ENCODE results near the gene KCNJ2. TPM values are rescaled to one million over a fixed set of nuclear protein-coding genes. Genes with fewer than 3 reads are reported as not detected.

Gene KCNJ2
- total RNA-seq, 1 experiment from 2014 or later = not detected

- no peaks in the 10 kb centered on the region for H3K9me2 ChIP-seq (ENCODE audit: insufficient read depth)
- ATAC-seq = no peak
- intact Hi-C loops (cut with micrococcal nuclease) = no loop called here
These were observed 38.9 kb downstream of the KCNJ2 start for GRCh38 chr17:70208080-70208794.

More at GRCh38 chr17:70208080-70208794, 38.9 kb downstream of the KCNJ2 start:
- ChIA-PET RAD21 (ENCODE audit: low non-redundant PET in 1 of 2, low total read pairs in 2 of 2, uncharacterized antibody in 2 of 2, unreplicated experiment in 2 of 2) (no interaction called here), CTCF (no interaction called here), POLR2A (no interaction called here)
- H4K20me1 ChIP-seq (ENCODE audit: insufficient read depth) = no peaks in the 10 kb centered on the region
- no peaks in the 10 kb centered on the region for H3K36me3 ChIP-seq (ENCODE audit: control insufficient read depth in 1 of 2, insufficient read depth in 2 of 2, low read length in 2 of 2)
- no peak overlapping the region for H3K4me3 ChIP-seq (replicated peaks in 1 of 2; ENCODE audit: low read depth in 1 of 2, low read length in 2 of 2)
- H3K79me2 ChIP-seq (ENCODE audit: insufficient read depth, low read length) = no peaks in the 10 kb centered on the region
- no peak overlapping the region for H3K27ac ChIP-seq (ENCODE audit: low read depth, low read length)
- peaks cover 0 to 9% of the 10 kb centered on the region in 2 experiments; a peak in 1 of 4 replicates for H3K9me3 ChIP-seq (ENCODE audit: control insufficient read depth in 1 of 2, insufficient read depth in 1 of 2, low read depth in 1 of 2, low read length in 2 of 2)
- no TSS peak for BruUV-seq (replicated peaks)
- no peak overlapping the region for H3K4me2 ChIP-seq (ENCODE audit: low read length)
- H3K27me3 ChIP-seq (ENCODE audit: insufficient read depth, low read length) = no peaks in the 10 kb centered on the region
- TF ChIP-seq TCF7L2 (IDR thresholded peaks at IDR 0.05; ENCODE audit: borderline replicate concordance, extremely low read depth, insufficient read depth, insufficient read length) (no peak), EZH2phosphoT487 (IDR thresholded peaks at IDR 0.05; ENCODE audit: borderline replicate concordance) (no peak), POLR2A (IDR thresholded peaks at IDR 0.05; ENCODE audit: borderline replicate concordance, extremely low read depth, insufficient read depth, insufficient read length) (no peak), ZNF274 (IDR thresholded peaks at IDR 0.05; ENCODE audit: low read depth, low read length) (no peak), ZFX (IDR thresholded peaks at IDR 0.05) (no peak), SIN3A (IDR thresholded peaks at IDR 0.05; ENCODE audit: low read depth) (no peak), ELF1 (IDR thresholded peaks at IDR 0.05; ENCODE audit: borderline replicate concordance, low read depth) (no peak), MAX (IDR thresholded peaks at IDR 0.05) (no peak), SRF (IDR thresholded peaks at IDR 0.05; ENCODE audit: low read depth) (no peak), FOSL1 (IDR thresholded peaks at IDR 0.05; ENCODE audit: low read depth) (no peak)
- TF ChIP-seq, protein P1, sequence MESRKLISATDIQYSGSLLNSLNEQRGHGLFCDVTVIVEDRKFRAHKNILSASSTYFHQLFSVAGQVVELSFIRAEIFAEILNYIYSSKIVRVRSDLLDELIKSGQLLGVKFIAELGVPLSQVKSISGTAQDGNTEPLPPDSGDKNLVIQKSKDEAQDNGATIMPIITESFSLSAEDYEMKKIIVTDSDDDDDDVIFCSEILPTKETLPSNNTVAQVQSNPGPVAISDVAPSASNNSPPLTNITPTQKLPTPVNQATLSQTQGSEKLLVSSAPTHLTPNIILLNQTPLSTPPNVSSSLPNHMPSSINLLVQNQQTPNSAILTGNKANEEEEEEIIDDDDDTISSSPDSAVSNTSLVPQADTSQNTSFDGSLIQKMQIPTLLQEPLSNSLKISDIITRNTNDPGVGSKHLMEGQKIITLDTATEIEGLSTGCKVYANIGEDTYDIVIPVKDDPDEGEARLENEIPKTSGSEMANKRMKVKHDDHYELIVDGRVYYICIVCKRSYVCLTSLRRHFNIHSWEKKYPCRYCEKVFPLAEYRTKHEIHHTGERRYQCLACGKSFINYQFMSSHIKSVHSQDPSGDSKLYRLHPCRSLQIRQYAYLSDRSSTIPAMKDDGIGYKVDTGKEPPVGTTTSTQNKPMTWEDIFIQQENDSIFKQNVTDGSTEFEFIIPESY (IDR thresholded peaks at IDR 0.05; ENCODE audit: extremely low read depth, insufficient replicate concordance, low read length) = no peak
- TF ChIP-seq, protein P2, sequence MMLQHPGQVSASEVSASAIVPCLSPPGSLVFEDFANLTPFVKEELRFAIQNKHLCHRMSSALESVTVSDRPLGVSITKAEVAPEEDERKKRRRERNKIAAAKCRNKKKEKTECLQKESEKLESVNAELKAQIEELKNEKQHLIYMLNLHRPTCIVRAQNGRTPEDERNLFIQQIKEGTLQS (IDR thresholded peaks at IDR 0.05) = no peak
- DNase-seq (ENCODE audit: low read depth, low spot score) = no peak
- no peaks in the 10 kb centered on the region for H3K4me1 ChIP-seq (ENCODE audit: control insufficient read depth in 1 of 2, insufficient read depth in 2 of 2, low read length in 2 of 2)
- no peak overlapping the region for H3K9ac ChIP-seq (ENCODE audit: low read length)
- H2AFZ ChIP-seq (ENCODE audit: low read depth, low read length, poor library complexity, severe bottlenecking) = no peak overlapping the region

Measured in HCT116 (cell line).